Glutamatergic neuron (in vitro differentiated cells): ENCODE results near the gene SLIT1. TPM values are rescaled to one million over a fixed set of nuclear protein-coding genes. Genes with fewer than 3 reads are reported as not detected.

Source experiments
- DNase-seq: peaks from one replicate; pipeline ENCODE4 v3.0.0; 2022
- H3K27ac Mint-ChIP-seq: one replicate; pipeline ENCODE4 v1.8.0; 2020; ENCODE audit warnings: mild to moderate bottlenecking, mixed read lengths, inconsistent platforms; ENCODE audit not compliant: unreplicated experiment
- H3K27me3 Mint-ChIP-seq: one replicate; pipeline ENCODE4 v1.8.0; 2020; ENCODE audit warnings: mild to moderate bottlenecking, moderate library complexity, mixed read lengths, inconsistent platforms; ENCODE audit not compliant: unreplicated experiment
- H3K36me3 Mint-ChIP-seq: one replicate; pipeline ENCODE4 v1.8.0; 2020; ENCODE audit warnings: mild to moderate bottlenecking, mixed read lengths, inconsistent platforms; ENCODE audit not compliant: unreplicated experiment
- H3K4me1 Mint-ChIP-seq: one replicate; pipeline ENCODE4 v1.8.0; 2020; ENCODE audit warnings: mild to moderate bottlenecking, low read depth, mixed read lengths, inconsistent platforms; ENCODE audit not compliant: unreplicated experiment
- H3K4me3 Mint-ChIP-seq: one replicate; pipeline ENCODE4 v1.8.0; 2020; ENCODE audit warnings: mild to moderate bottlenecking, mixed read lengths, inconsistent platforms; ENCODE audit not compliant: unreplicated experiment
- H3K9me3 Mint-ChIP-seq: one replicate; pipeline ENCODE4 v1.8.0; 2020; ENCODE audit warnings: mild to moderate bottlenecking, moderate library complexity, mixed read lengths, inconsistent platforms; ENCODE audit not compliant: unreplicated experiment
- total RNA-seq: library from RNA; stranded (reverse); fragmentation: NEBNext Ultra II Directional; extraction: Animal tissue kit (Norgen Biotek cat#: 25700); gene quantifications from one replicate; pipeline ENCODE4 v1.2.1, GENCODE V29; 2021; ENCODE audit not compliant: unreplicated experiment
- TF ChIP-seq, protein P1 (sequence below): fragments of 200-600 bp; sonication (generic); IDR thresholded peaks from one replicate; pipeline ENCODE4 v1.5.0; 2021; ENCODE audit not compliant: partially characterized antibody, unreplicated experiment

SLIT1 gene
- total RNA-seq, 1 donor from 2014 or later: 11.3 TPM

DNA sequence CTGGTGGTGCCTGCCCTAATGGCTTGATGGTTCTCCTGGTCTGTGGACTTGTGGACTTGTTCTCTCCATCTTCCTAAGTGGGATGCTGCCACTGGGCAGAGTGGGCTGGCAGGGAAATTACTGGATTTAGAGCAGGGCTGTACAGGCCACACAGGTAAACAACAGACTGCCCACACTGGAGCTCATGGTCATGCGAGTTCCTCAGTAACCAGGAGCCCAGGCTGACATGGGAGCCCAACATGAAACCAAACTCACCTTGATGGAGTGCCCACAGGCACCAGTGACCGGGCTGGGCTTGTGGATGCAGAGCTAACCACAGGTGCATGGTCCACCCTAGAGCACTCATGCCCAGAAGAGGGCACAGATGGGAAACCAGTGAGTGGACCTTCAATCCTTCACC, 116.7 kb downstream of the SLIT1 start:
- H3K27me3 Mint-ChIP-seq: peaks cover 10% of the 10 kb centered on the region
- H3K36me3 Mint-ChIP-seq: no peaks in the 10 kb centered on the region

DNA sequence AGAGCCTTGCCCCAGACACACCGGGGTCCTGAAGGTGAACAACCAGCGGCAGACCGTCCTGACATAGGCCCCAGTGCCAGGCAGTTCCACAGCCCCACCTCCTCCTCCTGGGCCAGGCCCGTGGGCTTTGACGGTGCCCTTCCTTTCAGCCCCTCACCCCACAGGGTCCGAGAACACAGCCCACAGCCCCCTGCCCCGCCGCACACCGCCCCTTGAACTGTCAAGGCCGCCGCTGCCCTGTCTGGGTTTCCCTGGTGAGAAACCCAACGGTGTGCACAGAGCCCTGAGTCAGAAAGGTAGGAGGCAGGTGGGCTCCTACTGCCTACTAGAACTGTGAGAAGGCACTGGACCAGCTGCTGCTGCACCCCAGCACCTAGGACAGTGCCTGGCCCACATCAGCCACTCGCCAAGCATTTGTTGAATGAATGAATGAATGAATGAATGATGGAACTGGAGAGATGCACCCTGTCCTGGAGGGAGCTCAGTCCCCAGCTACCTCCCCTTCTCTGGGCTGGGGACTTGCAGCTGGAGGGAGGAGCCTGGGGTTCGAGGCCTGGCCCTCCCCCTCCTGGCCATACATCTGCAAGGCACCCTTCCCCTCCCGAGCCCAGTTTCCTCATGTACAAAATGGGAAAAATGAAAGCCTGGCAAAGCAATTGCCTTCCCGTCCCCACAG, 117.9 kb downstream of the SLIT1 start:
- no peak overlapping the region for H3K4me3 Mint-ChIP-seq
- H3K9me3 Mint-ChIP-seq: peaks cover 2% of the 10 kb centered on the region
- TF ChIP-seq, protein P1, sequence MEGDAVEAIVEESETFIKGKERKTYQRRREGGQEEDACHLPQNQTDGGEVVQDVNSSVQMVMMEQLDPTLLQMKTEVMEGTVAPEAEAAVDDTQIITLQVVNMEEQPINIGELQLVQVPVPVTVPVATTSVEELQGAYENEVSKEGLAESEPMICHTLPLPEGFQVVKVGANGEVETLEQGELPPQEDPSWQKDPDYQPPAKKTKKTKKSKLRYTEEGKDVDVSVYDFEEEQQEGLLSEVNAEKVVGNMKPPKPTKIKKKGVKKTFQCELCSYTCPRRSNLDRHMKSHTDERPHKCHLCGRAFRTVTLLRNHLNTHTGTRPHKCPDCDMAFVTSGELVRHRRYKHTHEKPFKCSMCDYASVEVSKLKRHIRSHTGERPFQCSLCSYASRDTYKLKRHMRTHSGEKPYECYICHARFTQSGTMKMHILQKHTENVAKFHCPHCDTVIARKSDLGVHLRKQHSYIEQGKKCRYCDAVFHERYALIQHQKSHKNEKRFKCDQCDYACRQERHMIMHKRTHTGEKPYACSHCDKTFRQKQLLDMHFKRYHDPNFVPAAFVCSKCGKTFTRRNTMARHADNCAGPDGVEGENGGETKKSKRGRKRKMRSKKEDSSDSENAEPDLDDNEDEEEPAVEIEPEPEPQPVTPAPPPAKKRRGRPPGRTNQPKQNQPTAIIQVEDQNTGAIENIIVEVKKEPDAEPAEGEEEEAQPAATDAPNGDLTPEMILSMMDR: no peak
- peak overlapping the region; percentile 15 for H3K27ac Mint-ChIP-seq
- H3K36me3 Mint-ChIP-seq: no peaks in the 10 kb centered on the region
- peaks cover 27% of the 10 kb centered on the region for H3K4me1 Mint-ChIP-seq
- peak; percentile 36 for DNase-seq
- H3K27me3 Mint-ChIP-seq: peaks cover 10% of the 10 kb centered on the region

More for the DNA sequence above, 116.7 kb downstream of the SLIT1 start:
- TF ChIP-seq, protein P1: no peak
- Mint-ChIP-seq H3K9me3 (peaks cover 3% of the 10 kb centered on the region), H3K4me3 (peak overlapping the region; percentile 7), H3K27ac (no peak overlapping the region), H3K4me1 (peaks cover 32% of the 10 kb centered on the region)
- DNase-seq: no peak

GRCh38 chr10:97066877-97067555, 118.7 kb downstream of the SLIT1 start:
- TF ChIP-seq, protein P1: no peak
- Mint-ChIP-seq H3K27ac (no peak overlapping the region), H3K4me1 (peaks cover 29% of the 10 kb centered on the region), H3K36me3 (no peaks in the 10 kb centered on the region), H3K4me3 (no peak overlapping the region), H3K9me3 (peaks cover 2% of the 10 kb centered on the region), H3K27me3 (peaks cover 11% of the 10 kb centered on the region)
- no peak for DNase-seq

- no peak overlapping the region for H3K27ac Mint-ChIP-seq
- no peak overlapping the region for H3K4me3 Mint-ChIP-seq
- H3K36me3 Mint-ChIP-seq: no peaks in the 10 kb centered on the region
- H3K9me3 Mint-ChIP-seq: peaks cover 2% of the 10 kb centered on the region
- H3K27me3 Mint-ChIP-seq: peaks cover 10% of the 10 kb centered on the region
- peaks cover 19% of the 10 kb centered on the region for H3K4me1 Mint-ChIP-seq
- no peak for DNase-seq
- TF ChIP-seq, protein P1: no peak
Observed at GRCh38 chr10:97065686-97066660, 119.8 kb downstream of the SLIT1 start.
